ENCODE measurements around the gene OR1Q1.
"Not testable (repeated sequence)": the region's sequence is repeated elsewhere in the genome, so short reads cannot be mapped to it uniquely, and the experiment has no call there.

OR1Q1 gene, protein sequence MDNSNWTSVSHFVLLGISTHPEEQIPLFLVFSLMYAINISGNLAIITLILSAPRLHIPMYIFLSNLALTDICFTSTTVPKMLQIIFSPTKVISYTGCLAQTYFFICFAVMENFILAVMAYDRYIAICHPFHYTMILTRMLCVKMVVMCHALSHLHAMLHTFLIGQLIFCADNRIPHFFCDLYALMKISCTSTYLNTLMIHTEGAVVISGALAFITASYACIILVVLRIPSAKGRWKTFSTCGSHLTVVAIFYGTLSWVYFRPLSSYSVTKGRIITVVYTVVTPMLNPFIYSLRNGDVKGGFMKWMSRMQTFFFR

GRCh38 chr9:122614362-122614761 is at the start of gene OR1Q1:
Gene OR1Q1, plus strand, starts transcription at chr9:122614738. Its CDS starts 0 bp downstream, at chr9:122614738.
- DNase-seq = no peak

DNA sequence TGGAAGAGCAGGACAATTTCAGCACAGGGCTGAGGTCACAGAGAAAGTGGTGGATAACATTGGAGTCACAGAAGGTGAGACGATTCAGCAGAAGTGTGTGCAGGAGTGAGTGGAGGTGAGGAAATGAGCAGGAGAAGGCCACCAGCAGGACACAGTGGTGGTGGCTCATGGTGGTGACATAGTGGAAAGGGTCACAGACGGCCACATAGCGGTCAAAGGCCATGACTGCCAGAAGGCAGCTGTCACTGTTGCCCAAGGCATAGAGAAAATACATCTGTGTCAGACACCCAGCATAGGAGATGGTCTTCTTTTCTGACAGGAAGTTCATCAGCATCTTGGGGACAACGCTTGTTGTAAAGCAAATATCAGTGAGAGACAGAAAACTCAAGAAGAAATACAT is 46.6 kb upstream of the OR1Q1 start:
- DNase-seq = no peak

DNA sequence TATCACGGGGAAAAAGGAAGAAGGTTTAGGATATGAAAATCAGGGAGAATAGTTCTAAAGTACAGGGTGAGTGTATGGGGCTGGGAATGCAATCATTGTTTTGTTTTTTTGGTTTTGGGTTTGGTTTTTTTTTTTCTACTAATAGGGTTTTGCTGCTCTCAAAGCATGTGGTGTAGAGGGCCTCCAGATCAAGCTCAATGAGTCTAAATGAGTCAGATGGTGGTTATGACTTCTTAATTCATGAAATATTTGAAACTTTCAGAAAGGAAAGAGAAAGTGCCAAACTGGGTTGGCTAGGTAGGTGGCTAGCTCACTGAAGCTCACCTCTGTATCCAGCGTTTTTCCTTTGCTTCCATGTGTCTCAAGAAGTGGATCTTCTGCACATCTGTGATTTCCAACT is 42.1 kb upstream of the OR1Q1 start:
- no peak for DNase-seq

DNA sequence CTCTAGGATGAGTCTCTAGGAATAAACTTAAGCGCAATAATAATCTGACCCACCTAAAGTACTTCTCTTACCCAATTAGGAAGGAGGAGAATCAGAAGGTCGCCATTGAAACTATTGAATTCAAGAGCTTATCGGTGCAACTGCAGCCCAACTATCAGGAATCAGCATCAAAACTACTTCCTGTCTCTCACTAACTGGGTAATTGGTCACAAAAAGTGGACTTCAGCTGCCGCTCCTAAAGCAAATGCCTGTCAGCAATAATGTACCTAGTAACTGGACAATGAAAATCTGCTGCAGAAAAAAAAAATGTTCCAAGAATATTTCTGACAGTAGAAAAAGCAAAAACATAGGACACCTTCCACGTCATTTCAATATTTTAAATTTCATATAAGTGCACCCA is 34.7 kb upstream of the OR1Q1 start:
- no peak for DNase-seq

GRCh38 chr9:122580360-122580759 is 34.2 kb upstream of the OR1Q1 start:
- DNase-seq = no peak

DNA sequence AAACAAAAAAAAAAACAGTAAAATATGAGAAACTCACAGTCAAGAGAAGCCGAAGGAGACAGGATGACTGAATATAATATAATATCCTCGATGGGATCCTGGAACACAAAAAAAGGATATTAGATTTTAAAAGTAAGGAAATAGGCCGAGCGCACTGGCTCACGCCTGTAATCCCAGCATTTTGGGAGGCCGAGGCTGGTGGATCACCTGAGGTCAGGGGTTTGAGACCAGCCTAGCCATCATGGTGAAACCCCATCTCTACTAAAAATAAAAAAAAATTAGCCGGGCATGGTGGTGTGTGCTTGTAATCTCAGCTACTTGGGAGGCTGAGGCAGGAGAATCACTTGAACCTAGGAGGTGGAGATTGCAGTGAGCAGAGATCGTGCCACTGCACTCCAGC is 31.3 kb upstream of the OR1Q1 start, which contains the start of gene OR1L8:
Gene OR1L8 (minus strand): TSS at position 101 of the 400 bp plus-strand sequence. CDS start 14,907 bp downstream, outside the sequence.
- DNase-seq = not testable (repeated sequence)

DNA sequence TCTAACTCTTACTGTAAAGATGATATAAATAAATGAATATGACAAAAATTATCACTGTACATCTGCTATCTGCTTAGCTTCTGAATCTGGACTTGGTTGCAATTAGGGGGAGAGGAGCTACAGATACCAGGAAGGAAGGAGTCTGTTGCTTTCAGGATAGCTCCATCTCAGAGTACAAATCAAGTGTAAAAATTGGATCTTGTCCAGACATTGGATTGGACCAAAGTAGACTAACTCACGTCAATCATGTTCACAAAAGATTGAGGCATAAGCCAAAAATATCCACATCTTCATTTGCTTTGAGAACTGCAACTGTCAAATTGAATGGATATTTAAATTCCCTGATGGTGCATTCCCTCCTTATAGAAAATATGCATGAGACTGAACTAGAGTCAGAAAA is 8.8 kb upstream of the OR1Q1 start:
- DNase-seq = no peak

GRCh38 chr9:122606587-122606986 is 8.0 kb upstream of the OR1Q1 start:
- no peak for DNase-seq

GRCh38 chr9:122609804-122610203 is 4.7 kb upstream of the OR1Q1 start:
- DNase-seq = no peak

GRCh38 chr9:122619996-122620395 is 5.5 kb downstream of the OR1Q1 start:
- no peak for DNase-seq

DNA sequence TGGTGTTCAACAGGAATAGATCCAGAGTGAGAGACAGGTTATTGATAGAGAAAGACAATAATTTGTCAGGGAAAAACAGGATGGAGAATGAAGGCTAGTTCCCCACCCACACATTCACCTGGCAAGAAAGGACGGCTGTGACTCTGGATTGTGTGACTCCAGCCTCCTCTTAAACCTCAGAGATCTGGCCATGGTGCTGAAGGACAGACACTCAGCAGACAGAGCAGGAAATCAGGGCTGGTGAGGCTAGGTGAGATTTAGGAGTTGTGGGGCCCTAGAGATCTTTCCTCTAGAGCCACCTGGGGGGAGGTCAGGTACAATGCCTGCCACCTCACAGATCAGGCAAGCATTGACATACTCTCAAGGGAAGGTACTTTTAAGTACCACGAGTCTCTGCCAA is 27.7 kb downstream of the OR1Q1 start:
- DNase-seq = no peak

DNA sequence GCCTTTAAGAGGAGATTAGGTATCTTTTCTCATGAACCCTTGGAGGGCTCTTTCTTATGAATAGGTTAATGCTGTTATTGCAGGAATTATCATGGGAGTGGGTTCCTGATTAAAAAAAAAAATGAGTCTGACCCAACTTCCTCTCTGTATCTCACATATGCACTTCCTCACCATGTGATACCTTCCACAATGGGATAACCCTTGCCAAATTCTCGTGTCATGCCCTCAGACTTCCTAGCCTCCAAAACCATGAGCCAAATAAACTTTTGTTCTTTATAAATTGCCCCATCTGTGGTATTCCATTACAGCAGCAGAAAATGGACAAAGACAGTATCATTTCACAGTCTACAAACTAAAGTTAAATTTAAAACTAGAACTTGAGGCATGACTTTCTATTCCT is 41.8 kb downstream of the OR1Q1 start:
- no peak for DNase-seq

DNA sequence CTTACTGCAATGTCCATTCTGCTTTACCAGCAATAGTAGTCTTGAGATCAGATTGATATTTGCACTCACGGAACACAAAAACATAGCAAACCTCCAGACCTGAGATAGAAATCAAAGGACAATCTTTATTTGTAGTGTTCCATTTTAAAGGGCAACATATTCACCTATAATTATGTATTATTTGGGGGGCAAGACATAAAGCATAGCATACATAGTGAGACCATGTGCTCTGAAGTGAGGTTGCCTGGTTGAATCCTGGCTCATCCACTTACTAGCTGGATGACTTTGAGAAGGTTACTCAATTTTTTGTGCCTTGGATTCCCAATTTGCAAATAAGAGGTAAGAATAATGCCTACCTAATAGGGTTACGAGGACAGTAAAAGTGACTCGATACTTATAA is 43.0 kb downstream of the OR1Q1 start, which contains the start of gene OR1B1:
Gene OR1B1 (minus strand): TSS at position 101 of the 400 bp plus-strand sequence.
- DNase-seq = no peak

- DNase-seq = no peak
Observed at GRCh38 chr9:122661416-122661815, 46.9 kb downstream of the OR1Q1 start, which contains the start of gene OR1L1. Gene OR1L1, plus strand, starts transcription at chr9:122661716. Its CDS starts 0 bp downstream, at chr9:122661716.
